Liver (tissue), 9 donors: ENCODE data around the gene OR10H5. TPM values are rescaled to one million over a fixed set of nuclear protein-coding genes. Genes with fewer than 3 reads are reported as not detected.

Experiments used
- DNase-seq: peaks from one replicate; pipeline ENCODE4 v3.0.0-alpha.2; 2017; ENCODE audit warnings: low spot score
- H3K27ac ChIP-seq, 2 donors: one replicate each; pipeline ENCODE4 v1.7.0; 2013; ENCODE audit warnings: inconsistent platforms in 2 of 2, low read length in 2 of 2, control low read depth in 1 of 2, low read depth in 1 of 2, mild to moderate bottlenecking in 1 of 2
- H3K27me3 ChIP-seq, 4 donors: one replicate each; pipeline versions ENCODE4 v1.6.1 to v1.7.0; 2013; ENCODE audit warnings: low read length in 3 of 4, inconsistent platforms in 1 of 4, mild to moderate bottlenecking in 1 of 4, moderate library complexity in 1 of 4; ENCODE audit not compliant: control insufficient read depth in 4 of 4, insufficient read depth in 4 of 4
- H3K36me3 ChIP-seq, 4 donors: one replicate each; pipeline versions ENCODE4 v1.6.1 to v1.7.0; 2013; ENCODE audit warnings: low read length in 3 of 4, mild to moderate bottlenecking in 3 of 4, low read depth in 1 of 4, moderate library complexity in 1 of 4; ENCODE audit not compliant: control insufficient read depth in 4 of 4, insufficient read depth in 3 of 4
- H3K4me1 ChIP-seq, 4 donors: one replicate each; pipeline versions ENCODE4 v1.6.1 to v1.7.0; 2013; ENCODE audit warnings: low read length in 3 of 4, mild to moderate bottlenecking in 3 of 4, moderate library complexity in 1 of 4; ENCODE audit not compliant: control insufficient read depth in 4 of 4, insufficient read depth in 4 of 4
- H3K4me3 ChIP-seq, 3 donors: one replicate each; pipeline versions ENCODE4 v1.6.1 to v1.7.0; 2013; ENCODE audit warnings: low read length in 3 of 3, control low read depth in 1 of 3, low read depth in 1 of 3, mild to moderate bottlenecking in 1 of 3
- H3K9ac ChIP-seq, 2 donors: one replicate each; pipeline ENCODE4 v1.7.0; 2013; ENCODE audit warnings: low read length in 2 of 2, mild to moderate bottlenecking in 2 of 2, moderate library complexity in 2 of 2, control low read depth in 1 of 2, low read depth in 1 of 2
- H3K9me3 ChIP-seq, 4 donors: one replicate each; pipeline versions ENCODE4 v1.6.1 to v1.7.0; 2013; ENCODE audit warnings: low read length in 3 of 4; ENCODE audit not compliant: control insufficient read depth in 4 of 4
- HNF4A ChIP-seq, 2 donors: conservative IDR thresholded peaks; 2 replicates each; pipeline ENCODE4 v1.6.1; 2016; ENCODE audit warnings: antibody characterized with exemption in 2 of 2, mild to moderate bottlenecking in 2 of 2
- JUND ChIP-seq, 2 donors: IDR thresholded peaks; 2 replicates each; pipeline ENCODE4 v1.6.1; 2016; ENCODE audit warnings: antibody characterized with exemption in 2 of 2
- NR2F2 ChIP-seq: IDR thresholded peaks from 2 replicates; pipeline ENCODE4 v1.6.1; 2016; ENCODE audit warnings: antibody characterized with exemption
- RAD21 ChIP-seq, 2 donors: IDR thresholded peaks; 2 replicates each; pipeline ENCODE4 v1.6.1; 2016; ENCODE audit warnings: antibody characterized with exemption in 2 of 2, mild to moderate bottlenecking in 2 of 2
- RXRA ChIP-seq, 2 donors: IDR thresholded peaks; 2 replicates each; pipeline ENCODE4 v1.6.1; 2017 to 2018; ENCODE audit warnings: antibody characterized with exemption in 2 of 2, mild to moderate bottlenecking in 1 of 2
- SP1 ChIP-seq: IDR thresholded peaks from 2 replicates; pipeline ENCODE4 v1.6.1; 2018; ENCODE audit warnings: antibody characterized with exemption, mild to moderate bottlenecking
- TAF1 ChIP-seq: conservative IDR thresholded peaks from 2 replicates; pipeline ENCODE4 v1.6.1; 2016; ENCODE audit warnings: antibody characterized with exemption, mild to moderate bottlenecking
- WGBS: extraction: QIAGEN DNeasy Blood & Tissue Kit; methylation state at CpG from one replicate; pipeline ENCODE4 v1.1.7; 2013; 5-methylcytosine and 5-hydroxymethylcytosine counted together
- polyA plus RNA-seq, 2 donors: library from polyadenylated mRNA; stranded (reverse) in 1 of 2; unstranded in 1 of 2; fragments of 200-250 nt in 1 of 2; fragments of >200 nt in 1 of 2; fragmentation: Nextera tagmentation in 1 of 2; extraction: Ambion mirVana in 1 of 2; gene quantifications; one replicate each; pipeline versions ENCODE4 v1.2.1 to v1.2.3, GENCODE V29; 2013 to 2015
- total RNA-seq, 2 donors: library from RNA; depleted of rRNA; stranded (reverse); fragments of >200 nt; gene quantifications; one replicate each; pipeline ENCODE4 v1.2.3, GENCODE V29; 2014
- TF ChIP-seq, protein P1 (sequence below): IDR thresholded peaks from 2 replicates; pipeline ENCODE4 v1.6.1; 2016; ENCODE audit warnings: antibody characterized with exemption
- TF ChIP-seq, protein P2 (sequence below): IDR thresholded peaks from 2 replicates; pipeline ENCODE4 v1.6.1; 2016; ENCODE audit warnings: antibody characterized with exemption, mild to moderate bottlenecking
- TF ChIP-seq, protein P3 (sequence below): IDR thresholded peaks from 2 replicates; pipeline ENCODE4 v1.6.1; 2016; ENCODE audit warnings: antibody characterized with exemption
- TF ChIP-seq, protein P4 (sequence below): fragments of 150-350 bp; IDR thresholded peaks from 2 replicates; pipeline ENCODE4 v1.5.1; 2017; ENCODE audit warnings: improper control_type of control experiment, low read depth, low read length; ENCODE audit not compliant: missing input control
- donor health status: healthy.
- donor health status: healthy.
- donor health status: healthy.
- donor health status: healthy.
- donor health status: healthy.

Gene OR10H5
- total and polyA plus RNA-seq, 4 donors: not detected

DNA sequence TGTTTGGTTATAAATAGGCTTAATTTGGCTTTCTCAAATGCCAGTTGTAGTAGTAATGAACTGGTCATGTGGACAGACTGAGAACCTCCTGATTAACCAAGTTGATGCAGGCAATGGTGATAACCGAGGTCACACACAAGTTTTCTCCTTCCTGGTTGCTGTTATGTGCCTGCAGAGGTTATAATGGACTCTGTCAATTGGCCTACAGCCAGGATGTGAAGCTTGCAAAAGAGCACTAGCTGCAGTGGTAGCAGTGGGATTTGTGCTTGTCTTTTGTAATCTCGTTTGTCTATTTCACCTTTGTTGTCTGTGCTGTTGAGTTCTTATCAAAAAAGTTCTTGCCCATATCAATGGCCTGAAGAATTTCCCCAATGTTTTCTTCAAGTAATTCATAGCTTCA is 29.1 kb upstream of the OR10H5 start:
- Histone ChIP-seq H3K36me3 (no peaks in the 10 kb centered on the region), H3K9ac (no peak overlapping the region), H3K4me3 (no peak overlapping the region), H3K27me3 (no peaks in the 10 kb centered on the region), H3K4me1 (peaks cover 0 to 5% (median 1%) of the 10 kb centered on the region in 4 donors), H3K9me3 (no peaks in the 10 kb centered on the region), H3K27ac (no peak overlapping the region)
- WGBS: 17% methylated on average over 2 of the region's 2 CpGs
- no peak for TF ChIP-seq JUND (IDR thresholded peaks at IDR 0.05)
- TF ChIP-seq, protein P1, sequence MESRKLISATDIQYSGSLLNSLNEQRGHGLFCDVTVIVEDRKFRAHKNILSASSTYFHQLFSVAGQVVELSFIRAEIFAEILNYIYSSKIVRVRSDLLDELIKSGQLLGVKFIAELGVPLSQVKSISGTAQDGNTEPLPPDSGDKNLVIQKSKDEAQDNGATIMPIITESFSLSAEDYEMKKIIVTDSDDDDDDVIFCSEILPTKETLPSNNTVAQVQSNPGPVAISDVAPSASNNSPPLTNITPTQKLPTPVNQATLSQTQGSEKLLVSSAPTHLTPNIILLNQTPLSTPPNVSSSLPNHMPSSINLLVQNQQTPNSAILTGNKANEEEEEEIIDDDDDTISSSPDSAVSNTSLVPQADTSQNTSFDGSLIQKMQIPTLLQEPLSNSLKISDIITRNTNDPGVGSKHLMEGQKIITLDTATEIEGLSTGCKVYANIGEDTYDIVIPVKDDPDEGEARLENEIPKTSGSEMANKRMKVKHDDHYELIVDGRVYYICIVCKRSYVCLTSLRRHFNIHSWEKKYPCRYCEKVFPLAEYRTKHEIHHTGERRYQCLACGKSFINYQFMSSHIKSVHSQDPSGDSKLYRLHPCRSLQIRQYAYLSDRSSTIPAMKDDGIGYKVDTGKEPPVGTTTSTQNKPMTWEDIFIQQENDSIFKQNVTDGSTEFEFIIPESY: no peak
- TF ChIP-seq SP1: peak; percentile 32
- no peak for TF ChIP-seq TAF1
- TF ChIP-seq NR2F2: no peak
- TF ChIP-seq, protein P2, sequence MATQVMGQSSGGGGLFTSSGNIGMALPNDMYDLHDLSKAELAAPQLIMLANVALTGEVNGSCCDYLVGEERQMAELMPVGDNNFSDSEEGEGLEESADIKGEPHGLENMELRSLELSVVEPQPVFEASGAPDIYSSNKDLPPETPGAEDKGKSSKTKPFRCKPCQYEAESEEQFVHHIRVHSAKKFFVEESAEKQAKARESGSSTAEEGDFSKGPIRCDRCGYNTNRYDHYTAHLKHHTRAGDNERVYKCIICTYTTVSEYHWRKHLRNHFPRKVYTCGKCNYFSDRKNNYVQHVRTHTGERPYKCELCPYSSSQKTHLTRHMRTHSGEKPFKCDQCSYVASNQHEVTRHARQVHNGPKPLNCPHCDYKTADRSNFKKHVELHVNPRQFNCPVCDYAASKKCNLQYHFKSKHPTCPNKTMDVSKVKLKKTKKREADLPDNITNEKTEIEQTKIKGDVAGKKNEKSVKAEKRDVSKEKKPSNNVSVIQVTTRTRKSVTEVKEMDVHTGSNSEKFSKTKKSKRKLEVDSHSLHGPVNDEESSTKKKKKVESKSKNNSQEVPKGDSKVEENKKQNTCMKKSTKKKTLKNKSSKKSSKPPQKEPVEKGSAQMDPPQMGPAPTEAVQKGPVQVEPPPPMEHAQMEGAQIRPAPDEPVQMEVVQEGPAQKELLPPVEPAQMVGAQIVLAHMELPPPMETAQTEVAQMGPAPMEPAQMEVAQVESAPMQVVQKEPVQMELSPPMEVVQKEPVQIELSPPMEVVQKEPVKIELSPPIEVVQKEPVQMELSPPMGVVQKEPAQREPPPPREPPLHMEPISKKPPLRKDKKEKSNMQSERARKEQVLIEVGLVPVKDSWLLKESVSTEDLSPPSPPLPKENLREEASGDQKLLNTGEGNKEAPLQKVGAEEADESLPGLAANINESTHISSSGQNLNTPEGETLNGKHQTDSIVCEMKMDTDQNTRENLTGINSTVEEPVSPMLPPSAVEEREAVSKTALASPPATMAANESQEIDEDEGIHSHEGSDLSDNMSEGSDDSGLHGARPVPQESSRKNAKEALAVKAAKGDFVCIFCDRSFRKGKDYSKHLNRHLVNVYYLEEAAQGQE: no peak
- TF ChIP-seq RAD21 (IDR thresholded peaks at IDR 0.05): peak in 1 of 2 donors; percentile 67
- peak; percentile 41 to 59 for TF ChIP-seq HNF4A (conservative IDR thresholded peaks at IDR 0.05)
- TF ChIP-seq RXRA (IDR thresholded peaks at IDR 0.05): peak; percentile 24 to 57
- DNase-seq: no peak

DNA sequence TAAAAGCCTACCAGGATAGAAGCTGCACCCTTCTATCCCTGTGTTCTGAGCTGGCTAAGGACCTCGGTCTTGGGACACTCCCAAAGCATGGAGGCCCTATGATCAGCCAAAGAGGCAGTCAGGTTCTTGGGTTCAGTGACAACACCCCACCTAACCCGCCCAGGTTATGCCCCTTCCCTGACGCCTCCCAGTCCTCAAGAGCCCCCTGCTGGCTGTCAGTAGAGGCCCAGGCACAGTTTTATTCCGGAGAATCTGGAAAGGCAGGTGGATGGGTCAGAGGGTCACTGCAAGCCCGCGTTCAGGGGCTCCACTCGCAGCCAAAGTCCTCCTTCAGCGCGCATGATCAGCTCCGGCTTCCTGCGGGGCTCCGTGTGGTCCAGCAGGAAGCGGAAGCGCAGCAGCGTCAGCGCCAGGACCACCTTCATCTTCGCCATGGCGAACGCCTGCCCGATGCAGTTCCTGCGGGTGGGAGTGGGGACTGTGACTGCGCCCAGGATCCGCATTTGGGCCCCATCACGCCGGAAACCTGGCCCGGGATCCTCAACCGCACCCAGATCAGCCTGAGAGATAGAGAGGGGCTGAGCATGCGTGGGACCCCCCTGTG is 27.4 kb upstream of the OR10H5 start:
- Histone ChIP-seq H3K4me1 (peaks cover 0 to 5% (median 1%) of the 10 kb centered on the region in 4 donors), H3K27me3 (no peaks in the 10 kb centered on the region), H3K36me3 (no peaks in the 10 kb centered on the region), H3K9ac (no peak overlapping the region), H3K4me3 (no peak overlapping the region), H3K9me3 (no peaks in the 10 kb centered on the region), H3K27ac (no peak overlapping the region)
- peak; percentile 69 to 85 for TF ChIP-seq RAD21 (IDR thresholded peaks at IDR 0.05)
- TF ChIP-seq, protein P3, sequence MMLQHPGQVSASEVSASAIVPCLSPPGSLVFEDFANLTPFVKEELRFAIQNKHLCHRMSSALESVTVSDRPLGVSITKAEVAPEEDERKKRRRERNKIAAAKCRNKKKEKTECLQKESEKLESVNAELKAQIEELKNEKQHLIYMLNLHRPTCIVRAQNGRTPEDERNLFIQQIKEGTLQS: no peak
- TF ChIP-seq, protein P4, sequence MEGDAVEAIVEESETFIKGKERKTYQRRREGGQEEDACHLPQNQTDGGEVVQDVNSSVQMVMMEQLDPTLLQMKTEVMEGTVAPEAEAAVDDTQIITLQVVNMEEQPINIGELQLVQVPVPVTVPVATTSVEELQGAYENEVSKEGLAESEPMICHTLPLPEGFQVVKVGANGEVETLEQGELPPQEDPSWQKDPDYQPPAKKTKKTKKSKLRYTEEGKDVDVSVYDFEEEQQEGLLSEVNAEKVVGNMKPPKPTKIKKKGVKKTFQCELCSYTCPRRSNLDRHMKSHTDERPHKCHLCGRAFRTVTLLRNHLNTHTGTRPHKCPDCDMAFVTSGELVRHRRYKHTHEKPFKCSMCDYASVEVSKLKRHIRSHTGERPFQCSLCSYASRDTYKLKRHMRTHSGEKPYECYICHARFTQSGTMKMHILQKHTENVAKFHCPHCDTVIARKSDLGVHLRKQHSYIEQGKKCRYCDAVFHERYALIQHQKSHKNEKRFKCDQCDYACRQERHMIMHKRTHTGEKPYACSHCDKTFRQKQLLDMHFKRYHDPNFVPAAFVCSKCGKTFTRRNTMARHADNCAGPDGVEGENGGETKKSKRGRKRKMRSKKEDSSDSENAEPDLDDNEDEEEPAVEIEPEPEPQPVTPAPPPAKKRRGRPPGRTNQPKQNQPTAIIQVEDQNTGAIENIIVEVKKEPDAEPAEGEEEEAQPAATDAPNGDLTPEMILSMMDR: peak; percentile 44
- WGBS: 38% methylated on average over 28 of the region's 28 CpGs
- no peak for DNase-seq
